Erythroblast (primary cell): Measurements from ENCODE around the gene GNAO1.

Experiments
- GATA1 ChIP-seq: IDR thresholded peaks from 2 replicates; pipeline ENCODE4 v1.6.1; 2011; ENCODE audit warnings: low read depth, mild to moderate bottlenecking, control low read depth, low read length, moderate library complexity
- POLR2A ChIP-seq: IDR thresholded peaks from 2 replicates; pipeline ENCODE4 v1.6.1; 2011; ENCODE audit warnings: mild to moderate bottlenecking, low read length

GRCh38 chr16:56297684-56298083 is 106.4 kb downstream of the GNAO1 start:
- TF ChIP-seq POLR2A = no peak
- TF ChIP-seq GATA1 = no peak
